ENCODE measurements around the gene CD3E.

GRCh38 chr11:118304568-118305248 is at the start of gene CD3E:
- TF ChIP-seq CTCF (conservative IDR thresholded peaks at IDR 0.05; ENCODE audit: low read length) (no peak), EZH2phosphoT487 (IDR thresholded peaks at IDR 0.05; ENCODE audit: borderline replicate concordance) (no peak)

All from Loucy (cell line).